Mesenchymal stem cell (in vitro differentiated cells and primary cell): ENCODE data around the gene TTC27.
A peak's percentile ranks its signal among the peaks of the same experiment; 100 is the strongest.

Experiments
- DNase-seq: peaks from one replicate; pipeline ENCODE4 v3.0.0-alpha.2; 2013
- H2AFZ ChIP-seq: one replicate; pipeline ENCODE4 v1.6.1; 2013; ENCODE audit warnings: low read depth, mild to moderate bottlenecking, control low read depth, inconsistent platforms, low read length, moderate library complexity
- H2AK5ac ChIP-seq: 2 replicates; pipeline ENCODE4 v1.6.1; 2013; ENCODE audit warnings: low read length, moderate library complexity, mild to moderate bottlenecking, inconsistent platforms; ENCODE audit not compliant: severe bottlenecking
- H2BK120ac ChIP-seq: one replicate; pipeline ENCODE4 v1.6.1; 2013; ENCODE audit warnings: low read depth, mild to moderate bottlenecking, inconsistent platforms, low read length, moderate library complexity
- H2BK12ac ChIP-seq, 2 experiments: one replicate each; pipeline ENCODE4 v1.6.1; 2013; ENCODE audit warnings: inconsistent platforms in 2 of 2, low read length in 2 of 2, mild to moderate bottlenecking in 2 of 2, moderate library complexity in 2 of 2, control low read depth in 1 of 2
- H2BK15ac ChIP-seq: one replicate; pipeline ENCODE4 v1.6.1; 2013; ENCODE audit warnings: mild to moderate bottlenecking, low read depth, inconsistent platforms; ENCODE audit not compliant: poor library complexity, severe bottlenecking
- H2BK5ac ChIP-seq: 2 replicates; pipeline ENCODE4 v1.6.1; 2013; ENCODE audit warnings: low read depth, mild to moderate bottlenecking, low read length, control low read depth, inconsistent platforms; ENCODE audit not compliant: poor library complexity, severe bottlenecking
- H3K14ac ChIP-seq, 2 experiments: one replicate each; pipeline ENCODE4 v1.6.1; 2013; ENCODE audit warnings: inconsistent platforms in 2 of 2, low read length in 2 of 2, control low read depth in 1 of 2, mild to moderate bottlenecking in 1 of 2, moderate library complexity in 1 of 2
- H3K18ac ChIP-seq, 2 experiments: one replicate each; pipeline ENCODE4 v1.6.1; 2013; ENCODE audit warnings: inconsistent platforms in 2 of 2, low read length in 2 of 2, control low read depth in 1 of 2, low read depth in 1 of 2, mild to moderate bottlenecking in 1 of 2
- H3K23ac ChIP-seq, 2 experiments: one replicate each; pipeline ENCODE4 v1.6.1; 2013; ENCODE audit warnings: inconsistent platforms in 2 of 2, low read length in 2 of 2, mild to moderate bottlenecking in 2 of 2, moderate library complexity in 2 of 2, control low read depth in 1 of 2
- H3K27ac ChIP-seq: 2 replicates; pipeline ENCODE4 v1.5.1; 2013; ENCODE audit warnings: mild to moderate bottlenecking, moderate library complexity, low read length, control low read depth, inconsistent platforms; ENCODE audit not compliant: poor library complexity, severe bottlenecking
- H3K27me3 ChIP-seq, 2 experiments: 2 replicates each; pipeline versions ENCODE4 v1.6.1 to v1.7.0; 2013; ENCODE audit warnings: low read length in 2 of 2, mild to moderate bottlenecking in 2 of 2, moderate library complexity in 2 of 2, control low read depth in 1 of 2, inconsistent platforms in 1 of 2; ENCODE audit not compliant: control insufficient read depth in 1 of 2, insufficient read depth in 1 of 2
- H3K36me3 ChIP-seq, 2 experiments: 2 replicates each; pipeline versions ENCODE4 v1.6.1 to v1.7.0; 2013; ENCODE audit warnings: low read length in 2 of 2, control low read depth in 1 of 2, inconsistent platforms in 1 of 2, low read depth in 1 of 2, mild to moderate bottlenecking in 1 of 2; ENCODE audit not compliant: insufficient read depth in 2 of 2, control insufficient read depth in 1 of 2
- H3K4ac ChIP-seq, 2 experiments: one replicate each; pipeline ENCODE4 v1.6.1; 2013; ENCODE audit warnings: inconsistent platforms in 2 of 2, low read length in 2 of 2, mild to moderate bottlenecking in 2 of 2, moderate library complexity in 2 of 2, control low read depth in 1 of 2, low read depth in 1 of 2
- H3K4me1 ChIP-seq: 2 replicates; pipeline ENCODE4 v1.6.1; 2013; ENCODE audit warnings: low read depth, low read length, control low read depth; ENCODE audit not compliant: control insufficient read depth, insufficient read depth
- H3K4me2 ChIP-seq: 2 replicates; pipeline ENCODE4 v1.6.1; 2013; ENCODE audit warnings: low read length, mild to moderate bottlenecking, inconsistent platforms; ENCODE audit not compliant: poor library complexity, severe bottlenecking
- H3K4me3 ChIP-seq, 2 experiments: 2 replicates each; pipeline versions ENCODE4 v1.5.1 to v1.7.0; 2013; ENCODE audit warnings: low read length in 2 of 2, mild to moderate bottlenecking in 2 of 2, control low read depth in 1 of 2, low read depth in 1 of 2; ENCODE audit not compliant: insufficient read depth in 1 of 2
- H3K79me1 ChIP-seq: replicated peaks from 2 replicates; pipeline ENCODE4 v1.6.1; 2013; ENCODE audit warnings: mild to moderate bottlenecking, control low read depth, low read length, inconsistent platforms; ENCODE audit not compliant: poor library complexity, severe bottlenecking
- H3K9ac ChIP-seq: 2 replicates; pipeline ENCODE4 v1.7.0; 2013; ENCODE audit warnings: mild to moderate bottlenecking, low read length, moderate library complexity
- H3K9me3 ChIP-seq: 2 replicates; pipeline ENCODE4 v1.7.0; 2013; ENCODE audit warnings: mild to moderate bottlenecking, low read length; ENCODE audit not compliant: control insufficient read depth
- H4K8ac ChIP-seq: one replicate; pipeline ENCODE4 v1.6.1; 2013; ENCODE audit warnings: inconsistent platforms, mild to moderate bottlenecking, low read length, moderate library complexity
- H4K91ac ChIP-seq: one replicate; pipeline ENCODE4 v1.6.1; 2013; ENCODE audit warnings: mild to moderate bottlenecking, low read length, inconsistent platforms
- WGBS: methylation state at CpG from one replicate; pipeline ENCODE4 v1.1.7; 2013; ENCODE audit warnings: mixed read lengths; 5-methylcytosine and 5-hydroxymethylcytosine counted together

TTC27 gene

GRCh38 chr2:32772638-32773447, 145.0 kb downstream of the TTC27 start:
- Histone ChIP-seq H2BK12ac (peak overlapping the region; percentile 22 to 96), H3K4me2 (no peak overlapping the region), H3K27ac (no peak overlapping the region), H4K91ac (no peak overlapping the region), H3K14ac (no peak overlapping the region), H2BK120ac (no peak overlapping the region), H4K8ac (no peak overlapping the region), H2BK15ac (no peak overlapping the region), H2AK5ac (no peak overlapping the region), H2BK5ac (no peak overlapping the region), H3K27me3 (no peaks in the 10 kb centered on the region), H3K18ac (peak overlapping the region in 1 of 2 experiments; percentile 40), H3K23ac (no peak overlapping the region), H3K4ac (peak overlapping the region in 1 of 2 experiments; percentile 49), H2AFZ (no peak overlapping the region), H3K79me1 (peaks cover 4% of the 10 kb centered on the region), H3K9ac (peak overlapping the region; percentile 44), H3K36me3 (no peaks in the 10 kb centered on the region), H3K4me1 (no peaks in the 10 kb centered on the region), H3K4me3 (no peak overlapping the region), H3K9me3 (no peaks in the 10 kb centered on the region)
- WGBS: 54% methylated on average over 4 of the region's 6 CpGs
- peak; percentile 75 for DNase-seq

- Histone ChIP-seq H3K36me3 (no peaks in the 10 kb centered on the region), H2BK15ac (no peak overlapping the region), H2BK5ac (no peak overlapping the region), H3K4me1 (no peaks in the 10 kb centered on the region), H2BK120ac (no peak overlapping the region), H3K79me1 (peaks cover 4% of the 10 kb centered on the region), H3K23ac (no peak overlapping the region), H3K27me3 (no peaks in the 10 kb centered on the region), H2BK12ac (peak overlapping the region; percentile 22 to 96), H3K9me3 (no peaks in the 10 kb centered on the region), H3K4me3 (no peak overlapping the region), H3K9ac (no peak overlapping the region), H3K4me2 (no peak overlapping the region), H3K27ac (no peak overlapping the region), H3K14ac (peak overlapping the region in 1 of 2 experiments; percentile 57), H4K91ac (no peak overlapping the region), H2AFZ (no peak overlapping the region), H4K8ac (no peak overlapping the region), H3K18ac (peak overlapping the region in 1 of 2 experiments; percentile 78), H2AK5ac (no peak overlapping the region), H3K4ac (peak overlapping the region in 1 of 2 experiments; percentile 37)
- 80% methylated on average over 5 of the region's 5 CpGs for WGBS
- no peak for DNase-seq
Measured at GRCh38 chr2:32773448-32773808, 145.6 kb downstream of the TTC27 start.

- WGBS: 100% methylated on average over 1 of the region's 1 CpG
Measured at GRCh38 chr2:32775954-32776353, 148.1 kb downstream of the TTC27 start.

GRCh38 chr2:32777714-32778113, 149.9 kb downstream of the TTC27 start:
- no peaks in the 10 kb centered on the region for H3K9me3 ChIP-seq
- no peak overlapping the region for H3K23ac ChIP-seq
- no peak overlapping the region for H3K4me2 ChIP-seq
- no peak overlapping the region for H3K9ac ChIP-seq
- no peak overlapping the region for H3K18ac ChIP-seq
- H3K79me1 ChIP-seq: peaks cover 1% of the 10 kb centered on the region
- H3K27ac ChIP-seq: no peak overlapping the region
- H3K36me3 ChIP-seq: peaks cover 2 to 10% of the 10 kb centered on the region in 2 experiments
- H2BK15ac ChIP-seq: no peak overlapping the region
- H4K91ac ChIP-seq: no peak overlapping the region
- H3K27me3 ChIP-seq: no peaks in the 10 kb centered on the region
- 97% methylated on average over 5 of the region's 6 CpGs for WGBS
- H2AFZ ChIP-seq: no peak overlapping the region
- no peak overlapping the region for H2BK12ac ChIP-seq
- H2BK5ac ChIP-seq: no peak overlapping the region
- H2AK5ac ChIP-seq: no peak overlapping the region
- no peak overlapping the region for H2BK120ac ChIP-seq
- H3K4ac ChIP-seq: no peak overlapping the region
- no peak for DNase-seq
- H3K4me1 ChIP-seq: no peaks in the 10 kb centered on the region
- no peak overlapping the region for H4K8ac ChIP-seq
- H3K14ac ChIP-seq: no peak overlapping the region
- H3K4me3 ChIP-seq: no peak overlapping the region

More at GRCh38 chr2:32775954-32776353, 148.1 kb downstream of the TTC27 start:
- Histone ChIP-seq H2BK15ac (no peak overlapping the region), H3K36me3 (peaks cover 2 to 5% of the 10 kb centered on the region in 2 experiments), H3K18ac (no peak overlapping the region), H3K27me3 (no peaks in the 10 kb centered on the region), H2BK120ac (no peak overlapping the region), H4K91ac (no peak overlapping the region), H3K23ac (no peak overlapping the region), H4K8ac (no peak overlapping the region), H2BK12ac (no peak overlapping the region), H2BK5ac (no peak overlapping the region), H2AK5ac (no peak overlapping the region), H3K4me3 (no peak overlapping the region), H3K27ac (no peak overlapping the region), H3K9ac (no peak overlapping the region), H3K79me1 (peaks cover 1% of the 10 kb centered on the region), H3K4me1 (no peaks in the 10 kb centered on the region), H3K4me2 (no peak overlapping the region), H3K4ac (no peak overlapping the region), H3K9me3 (no peaks in the 10 kb centered on the region), H2AFZ (no peak overlapping the region), H3K14ac (no peak overlapping the region)
- DNase-seq: no peak
